ENCODE results near the gene NDUFB7. TPM values are rescaled to one million over a fixed set of nuclear protein-coding genes. Genes with fewer than 3 reads are reported as not detected.
"Not testable (repeated sequence)": the region's sequence is repeated elsewhere in the genome, so short reads cannot be mapped to it uniquely, and the experiment has no call there.

NDUFB7 gene
- total and polyA plus RNA-seq, 7 donors: 475 to 853 (median 607) TPM

GRCh38 chr19:14612657-14613056, 40.8 kb upstream of the NDUFB7 start:
- H3K9me3 ChIP-seq: no peaks in the 10 kb centered on the region
- intact Hi-C loops (cut with DNase I): no loop called here
- TF ChIP-seq EP300 (IDR thresholded peaks at IDR 0.05): no peak
- TF ChIP-seq POLR2A (IDR thresholded peaks at IDR 0.05): no peak
- no peak for TF ChIP-seq POLR2AphosphoS5 (IDR thresholded peaks at IDR 0.05)
- TF ChIP-seq, protein P1, sequence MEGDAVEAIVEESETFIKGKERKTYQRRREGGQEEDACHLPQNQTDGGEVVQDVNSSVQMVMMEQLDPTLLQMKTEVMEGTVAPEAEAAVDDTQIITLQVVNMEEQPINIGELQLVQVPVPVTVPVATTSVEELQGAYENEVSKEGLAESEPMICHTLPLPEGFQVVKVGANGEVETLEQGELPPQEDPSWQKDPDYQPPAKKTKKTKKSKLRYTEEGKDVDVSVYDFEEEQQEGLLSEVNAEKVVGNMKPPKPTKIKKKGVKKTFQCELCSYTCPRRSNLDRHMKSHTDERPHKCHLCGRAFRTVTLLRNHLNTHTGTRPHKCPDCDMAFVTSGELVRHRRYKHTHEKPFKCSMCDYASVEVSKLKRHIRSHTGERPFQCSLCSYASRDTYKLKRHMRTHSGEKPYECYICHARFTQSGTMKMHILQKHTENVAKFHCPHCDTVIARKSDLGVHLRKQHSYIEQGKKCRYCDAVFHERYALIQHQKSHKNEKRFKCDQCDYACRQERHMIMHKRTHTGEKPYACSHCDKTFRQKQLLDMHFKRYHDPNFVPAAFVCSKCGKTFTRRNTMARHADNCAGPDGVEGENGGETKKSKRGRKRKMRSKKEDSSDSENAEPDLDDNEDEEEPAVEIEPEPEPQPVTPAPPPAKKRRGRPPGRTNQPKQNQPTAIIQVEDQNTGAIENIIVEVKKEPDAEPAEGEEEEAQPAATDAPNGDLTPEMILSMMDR (IDR thresholded peaks at IDR 0.05): no peak
- H3K27ac ChIP-seq: no peak overlapping the region
- H3K4me1 ChIP-seq: no peaks in the 10 kb centered on the region
- no peaks in the 10 kb centered on the region for H3K27me3 ChIP-seq
- H3K4me3 ChIP-seq: no peak overlapping the region
- WGBS, 2 donors: 91 to 93% methylated on average over 4 of the region's 4 CpGs
- no peaks in the 10 kb centered on the region for H3K36me3 ChIP-seq
- no peak for DNase-seq

DNA sequence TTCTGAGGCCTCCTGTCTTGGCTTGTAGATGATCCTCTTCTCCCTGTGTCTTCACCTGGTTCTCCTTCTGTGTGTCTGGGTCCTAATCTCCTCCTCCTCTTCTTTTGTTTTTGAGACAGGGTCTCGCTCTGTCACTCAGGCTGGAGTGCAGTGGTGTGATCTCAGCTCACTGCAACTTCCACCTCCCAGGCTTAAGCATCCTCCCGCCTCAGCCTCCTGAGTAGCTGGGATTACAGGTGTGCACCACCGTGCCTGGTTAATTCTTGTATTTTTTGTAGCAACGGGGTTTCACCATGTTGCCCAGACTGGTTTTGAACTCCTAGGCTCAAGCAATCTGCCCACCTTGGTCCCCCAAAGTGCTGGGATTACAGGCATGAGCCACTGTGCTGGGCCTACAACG, 40.4 kb upstream of the NDUFB7 start:
- H3K27ac ChIP-seq; H3K27me3 ChIP-seq; H3K36me3 ChIP-seq; H3K4me3 ChIP-seq; intact Hi-C loops (cut with DNase I); H3K9me3 ChIP-seq; H3K4me1 ChIP-seq; DNase-seq: not testable (repeated sequence)
- WGBS, 2 donors: 81 to 88% methylated on average over 5 of the region's 5 CpGs

DNA sequence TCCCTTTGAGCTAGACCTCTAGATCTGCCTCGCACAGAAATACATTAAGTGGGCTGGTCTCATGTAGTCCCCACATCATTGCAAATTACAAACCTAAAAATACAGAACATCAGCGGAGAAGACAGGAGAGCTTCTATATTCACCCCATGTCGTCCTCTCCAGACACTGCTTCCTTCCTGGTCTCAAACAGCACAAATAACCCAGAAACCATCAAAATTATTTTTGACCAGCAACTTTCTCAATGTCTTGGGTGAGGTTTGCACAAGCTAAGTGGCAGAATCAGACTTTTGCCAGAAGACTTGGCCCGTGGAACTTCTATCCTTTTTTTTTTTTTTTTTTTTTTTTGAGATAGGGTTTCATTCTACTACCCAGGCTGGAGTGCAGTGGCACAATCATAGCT, 39.2 kb upstream of the NDUFB7 start:
- Histone ChIP-seq H3K27me3 (no peaks in the 10 kb centered on the region), H3K36me3 (no peaks in the 10 kb centered on the region), H3K4me3 (no peak overlapping the region), H3K9me3 (no peaks in the 10 kb centered on the region), H3K27ac (no peak overlapping the region), H3K4me1 (no peaks in the 10 kb centered on the region)
- WGBS, 2 donors: 61 to 67% methylated on average over 4 of the region's 4 CpGs
- no peak for DNase-seq
- TF ChIP-seq, protein P1 (IDR thresholded peaks at IDR 0.05): no peak
- TF ChIP-seq POLR2A (IDR thresholded peaks at IDR 0.05) (no peak), EP300 (IDR thresholded peaks at IDR 0.05) (no peak), POLR2AphosphoS5 (IDR thresholded peaks at IDR 0.05) (no peak)
- intact Hi-C loops (cut with DNase I): no loop called here

DNA sequence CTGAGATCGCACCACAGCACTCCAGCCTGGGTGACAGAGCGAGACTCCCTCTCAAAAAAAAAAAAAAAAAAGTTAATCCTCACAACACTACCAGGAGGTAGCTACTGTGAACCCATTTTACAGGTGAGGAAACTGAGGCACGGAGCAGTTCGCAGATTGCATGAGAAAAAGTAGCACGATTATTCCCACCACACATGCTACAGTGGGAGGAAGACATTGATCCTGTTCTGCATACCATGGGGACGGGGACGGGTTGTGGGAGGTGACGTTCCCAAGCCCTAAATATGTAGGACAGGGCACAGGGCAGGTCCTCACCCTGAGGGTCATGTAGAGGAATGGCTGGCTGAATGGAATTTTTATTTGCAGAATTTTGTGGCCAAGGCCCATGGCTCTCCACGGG, 34.8 kb upstream of the NDUFB7 start:
- TF ChIP-seq, protein P1 (IDR thresholded peaks at IDR 0.05): no peak
- TF ChIP-seq EP300 (IDR thresholded peaks at IDR 0.05): no peak
- no peak for TF ChIP-seq POLR2A (IDR thresholded peaks at IDR 0.05)
- TF ChIP-seq POLR2AphosphoS5 (IDR thresholded peaks at IDR 0.05): no peak
- H3K4me3 ChIP-seq: no peak overlapping the region
- no peaks in the 10 kb centered on the region for H3K9me3 ChIP-seq
- H3K27ac ChIP-seq: no peak overlapping the region
- WGBS, 2 donors: 74 to 76% methylated on average over 9 of the region's 9 CpGs
- H3K36me3 ChIP-seq: no peaks in the 10 kb centered on the region
- no peak for DNase-seq
- intact Hi-C loops (cut with DNase I): no loop called here
- no peaks in the 10 kb centered on the region for H3K4me1 ChIP-seq
- no peaks in the 10 kb centered on the region for H3K27me3 ChIP-seq

- no peaks in the 10 kb centered on the region for H3K27me3 ChIP-seq
- no peaks in the 10 kb centered on the region for H3K36me3 ChIP-seq
- no peak for DNase-seq
- intact Hi-C loops (cut with DNase I): no loop called here
- no peak overlapping the region for H3K4me3 ChIP-seq
- no peak for TF ChIP-seq EP300 (IDR thresholded peaks at IDR 0.05)
- TF ChIP-seq POLR2A (IDR thresholded peaks at IDR 0.05): no peak
- TF ChIP-seq POLR2AphosphoS5 (IDR thresholded peaks at IDR 0.05): no peak
- TF ChIP-seq, protein P1 (IDR thresholded peaks at IDR 0.05): no peak
- H3K27ac ChIP-seq: no peak overlapping the region
- H3K4me1 ChIP-seq: no peaks in the 10 kb centered on the region
- H3K9me3 ChIP-seq: no peaks in the 10 kb centered on the region
- 51 to 93% methylated on average over 2 of the region's 2 CpGs for WGBS, 2 donors
Observed at GRCh38 chr19:14603990-14604387, 32.1 kb upstream of the NDUFB7 start.
